H1 (cell line): ENCODE data around the gene BCAS3. TPM values are rescaled to one million over a fixed set of nuclear protein-coding genes. Genes with fewer than 3 reads are reported as not detected.

Experiments used
- KDM4A ChIP-seq: IDR thresholded peaks from one replicate; pipeline ENCODE4 v1.7.1; 2012; ENCODE audit warnings: low read depth, mild to moderate bottlenecking, moderate library complexity, low read length, inconsistent platforms; ENCODE audit not compliant: severe bottlenecking
- RAD21 ChIP-seq, 2 experiments: IDR thresholded peaks in 1 of 2; conservative IDR thresholded peaks in 1 of 2; 2 replicates each; pipeline ENCODE4 v1.6.1; 2011; ENCODE audit warnings: low read depth in 2 of 2, low read length in 2 of 2, improper control_type of control experiment in 1 of 2, inconsistent platforms in 1 of 2, mild to moderate bottlenecking in 1 of 2, moderate library complexity in 1 of 2
- RXRA ChIP-seq: IDR thresholded peaks from 2 replicates; pipeline ENCODE4 v1.6.1; 2011; ENCODE audit warnings: low read depth, mild to moderate bottlenecking, low read length, moderate library complexity; ENCODE audit not compliant: insufficient read depth
- SAP30 ChIP-seq: fragments of 300-600 bp; sonication (generic); IDR thresholded peaks from 2 replicates; pipeline ENCODE4 v1.7.1; 2012; ENCODE audit warnings: low read length, moderate library complexity, mild to moderate bottlenecking, inconsistent platforms; ENCODE audit not compliant: insufficient read depth, insufficient replicate concordance
- SP1 ChIP-seq: IDR thresholded peaks from 2 replicates; pipeline ENCODE4 v1.6.1; 2011; ENCODE audit warnings: low read depth, low read length
- SUZ12 ChIP-seq: fragments of 200-600 bp; sonication (generic); IDR thresholded peaks from 2 replicates; pipeline ENCODE4 v1.6.1; 2012; ENCODE audit warnings: mild to moderate bottlenecking, inconsistent platforms, low read length, moderate library complexity, mixed read lengths
- TEAD4 ChIP-seq: IDR thresholded peaks from 2 replicates; pipeline ENCODE4 v1.6.1; 2012; ENCODE audit warnings: low read depth, low read length, inconsistent platforms, mixed read lengths
- polyA plus RNA-seq, 7 experiments: library from polyadenylated mRNA; depleted of rRNA in 3 of 7; stranded (reverse) in 5 of 7; unstranded in 2 of 7; fragments of >200 nt in 5 of 7; fragments of 200-250 nt in 2 of 7; gene quantifications; 1 replicate in 5 of 7; 2 replicates in 1 of 7; 4 replicates in 1 of 7; pipeline versions ENCODE4 v1.2.1 to v1.2.3, GENCODE V29; 2011 to 2013; ENCODE audit warnings: missing spikeins in 2 of 7, mixed read lengths in 2 of 7
- total RNA-seq: library from RNA; stranded (reverse); fragmentation: NEBNext Ultra II Directional; extraction: Animal tissue kit (Norgen Biotek cat#: 25700); gene quantifications from 2 replicates; pipeline ENCODE4 v1.2.1, GENCODE V29; 2021
- TF ChIP-seq, protein P1 (sequence below): fragments of 300-600 bp; sonication (generic); IDR thresholded peaks from 2 replicates; pipeline ENCODE4 v1.7.1; 2012; ENCODE audit warnings: low read length, moderate library complexity, mild to moderate bottlenecking, inconsistent platforms; ENCODE audit not compliant: insufficient replicate concordance

Gene BCAS3
- total and polyA plus RNA-seq, 2 of the 8 experiments (the other 6 are each of a cell fraction or from before 2014, with no cell fraction given): 9.9 to 13.3 TPM

- TF ChIP-seq SUZ12 (no peak), RXRA (no peak), SAP30 (no peak), SP1 (no peak), TEAD4 (no peak), RAD21 (IDR thresholded peaks at IDR 0.05 in 1 of 2, conservative IDR thresholded peaks at IDR 0.05 in 1 of 2; ENCODE audit: low read depth in 2 of 2, low read length in 2 of 2) (no peak), KDM4A (no peak)
- TF ChIP-seq, protein P1, sequence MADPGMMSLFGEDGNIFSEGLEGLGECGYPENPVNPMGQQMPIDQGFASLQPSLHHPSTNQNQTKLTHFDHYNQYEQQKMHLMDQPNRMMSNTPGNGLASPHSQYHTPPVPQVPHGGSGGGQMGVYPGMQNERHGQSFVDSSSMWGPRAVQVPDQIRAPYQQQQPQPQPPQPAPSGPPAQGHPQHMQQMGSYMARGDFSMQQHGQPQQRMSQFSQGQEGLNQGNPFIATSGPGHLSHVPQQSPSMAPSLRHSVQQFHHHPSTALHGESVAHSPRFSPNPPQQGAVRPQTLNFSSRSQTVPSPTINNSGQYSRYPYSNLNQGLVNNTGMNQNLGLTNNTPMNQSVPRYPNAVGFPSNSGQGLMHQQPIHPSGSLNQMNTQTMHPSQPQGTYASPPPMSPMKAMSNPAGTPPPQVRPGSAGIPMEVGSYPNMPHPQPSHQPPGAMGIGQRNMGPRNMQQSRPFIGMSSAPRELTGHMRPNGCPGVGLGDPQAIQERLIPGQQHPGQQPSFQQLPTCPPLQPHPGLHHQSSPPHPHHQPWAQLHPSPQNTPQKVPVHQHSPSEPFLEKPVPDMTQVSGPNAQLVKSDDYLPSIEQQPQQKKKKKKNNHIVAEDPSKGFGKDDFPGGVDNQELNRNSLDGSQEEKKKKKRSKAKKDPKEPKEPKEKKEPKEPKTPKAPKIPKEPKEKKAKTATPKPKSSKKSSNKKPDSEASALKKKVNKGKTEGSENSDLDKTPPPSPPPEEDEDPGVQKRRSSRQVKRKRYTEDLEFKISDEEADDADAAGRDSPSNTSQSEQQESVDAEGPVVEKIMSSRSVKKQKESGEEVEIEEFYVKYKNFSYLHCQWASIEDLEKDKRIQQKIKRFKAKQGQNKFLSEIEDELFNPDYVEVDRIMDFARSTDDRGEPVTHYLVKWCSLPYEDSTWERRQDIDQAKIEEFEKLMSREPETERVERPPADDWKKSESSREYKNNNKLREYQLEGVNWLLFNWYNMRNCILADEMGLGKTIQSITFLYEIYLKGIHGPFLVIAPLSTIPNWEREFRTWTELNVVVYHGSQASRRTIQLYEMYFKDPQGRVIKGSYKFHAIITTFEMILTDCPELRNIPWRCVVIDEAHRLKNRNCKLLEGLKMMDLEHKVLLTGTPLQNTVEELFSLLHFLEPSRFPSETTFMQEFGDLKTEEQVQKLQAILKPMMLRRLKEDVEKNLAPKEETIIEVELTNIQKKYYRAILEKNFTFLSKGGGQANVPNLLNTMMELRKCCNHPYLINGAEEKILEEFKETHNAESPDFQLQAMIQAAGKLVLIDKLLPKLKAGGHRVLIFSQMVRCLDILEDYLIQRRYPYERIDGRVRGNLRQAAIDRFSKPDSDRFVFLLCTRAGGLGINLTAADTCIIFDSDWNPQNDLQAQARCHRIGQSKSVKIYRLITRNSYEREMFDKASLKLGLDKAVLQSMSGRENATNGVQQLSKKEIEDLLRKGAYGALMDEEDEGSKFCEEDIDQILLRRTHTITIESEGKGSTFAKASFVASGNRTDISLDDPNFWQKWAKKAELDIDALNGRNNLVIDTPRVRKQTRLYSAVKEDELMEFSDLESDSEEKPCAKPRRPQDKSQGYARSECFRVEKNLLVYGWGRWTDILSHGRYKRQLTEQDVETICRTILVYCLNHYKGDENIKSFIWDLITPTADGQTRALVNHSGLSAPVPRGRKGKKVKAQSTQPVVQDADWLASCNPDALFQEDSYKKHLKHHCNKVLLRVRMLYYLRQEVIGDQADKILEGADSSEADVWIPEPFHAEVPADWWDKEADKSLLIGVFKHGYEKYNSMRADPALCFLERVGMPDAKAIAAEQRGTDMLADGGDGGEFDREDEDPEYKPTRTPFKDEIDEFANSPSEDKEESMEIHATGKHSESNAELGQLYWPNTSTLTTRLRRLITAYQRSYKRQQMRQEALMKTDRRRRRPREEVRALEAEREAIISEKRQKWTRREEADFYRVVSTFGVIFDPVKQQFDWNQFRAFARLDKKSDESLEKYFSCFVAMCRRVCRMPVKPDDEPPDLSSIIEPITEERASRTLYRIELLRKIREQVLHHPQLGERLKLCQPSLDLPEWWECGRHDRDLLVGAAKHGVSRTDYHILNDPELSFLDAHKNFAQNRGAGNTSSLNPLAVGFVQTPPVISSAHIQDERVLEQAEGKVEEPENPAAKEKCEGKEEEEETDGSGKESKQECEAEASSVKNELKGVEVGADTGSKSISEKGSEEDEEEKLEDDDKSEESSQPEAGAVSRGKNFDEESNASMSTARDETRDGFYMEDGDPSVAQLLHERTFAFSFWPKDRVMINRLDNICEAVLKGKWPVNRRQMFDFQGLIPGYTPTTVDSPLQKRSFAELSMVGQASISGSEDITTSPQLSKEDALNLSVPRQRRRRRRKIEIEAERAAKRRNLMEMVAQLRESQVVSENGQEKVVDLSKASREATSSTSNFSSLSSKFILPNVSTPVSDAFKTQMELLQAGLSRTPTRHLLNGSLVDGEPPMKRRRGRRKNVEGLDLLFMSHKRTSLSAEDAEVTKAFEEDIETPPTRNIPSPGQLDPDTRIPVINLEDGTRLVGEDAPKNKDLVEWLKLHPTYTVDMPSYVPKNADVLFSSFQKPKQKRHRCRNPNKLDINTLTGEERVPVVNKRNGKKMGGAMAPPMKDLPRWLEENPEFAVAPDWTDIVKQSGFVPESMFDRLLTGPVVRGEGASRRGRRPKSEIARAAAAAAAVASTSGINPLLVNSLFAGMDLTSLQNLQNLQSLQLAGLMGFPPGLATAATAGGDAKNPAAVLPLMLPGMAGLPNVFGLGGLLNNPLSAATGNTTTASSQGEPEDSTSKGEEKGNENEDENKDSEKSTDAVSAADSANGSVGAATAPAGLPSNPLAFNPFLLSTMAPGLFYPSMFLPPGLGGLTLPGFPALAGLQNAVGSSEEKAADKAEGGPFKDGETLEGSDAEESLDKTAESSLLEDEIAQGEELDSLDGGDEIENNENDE: no peak
- TF ChIP-seq, all 59 proteins: peak for 0
Measured at GRCh38 chr17:61157246-61157886, 479.7 kb downstream of the BCAS3 start (continued).
